ENCODE data around the gene TFE3.
"Not testable (repeated sequence)": the region's sequence is repeated elsewhere in the genome, so short reads cannot be mapped to it uniquely, and the experiment has no call there.

The TFE3 gene

GRCh38 chrX:48992341-48992740 is 50.8 kb downstream of the TFE3 start:
- Histone ChIP-seq H3K4me3 (no peak overlapping the region), H3K9ac (ENCODE audit: insufficient read length) (no peak overlapping the region), H3K9me3 (ENCODE audit: low read depth, low read length) (no peaks in the 10 kb centered on the region), H3K36me3 (ENCODE audit: insufficient read depth, low read length) (no peaks in the 10 kb centered on the region; the same call in 1 of the 2 replicates), H3K27ac (no peak overlapping the region)
- no peak for TF ChIP-seq FOXP2 (optimal IDR thresholded peaks at IDR 0.05; ENCODE audit: control extremely low read depth, extremely low read length, insufficient read depth)
- no peak for TF ChIP-seq POLR2AphosphoS5 (IDR thresholded peaks at IDR 0.05; ENCODE audit: borderline replicate concordance, low read depth, low read length)
- no peak for TF ChIP-seq EZH2 (IDR thresholded peaks at IDR 0.05)
- DNase-seq (ENCODE audit: low read depth, low spot score): no peak

- H3K9me3 ChIP-seq (ENCODE audit: low read depth, low read length): no peaks in the 10 kb centered on the region
- no peaks in the 10 kb centered on the region; the same call in 1 of the 2 replicates for H3K36me3 ChIP-seq (ENCODE audit: insufficient read depth, low read length)
Measured at GRCh38 chrX:48989483-48989882, 53.7 kb downstream of the TFE3 start.

GRCh38 chrX:48983896-48984295 is 59.3 kb downstream of the TFE3 start:
- Histone ChIP-seq H3K27ac (no peak overlapping the region), H3K4me3 (no peak overlapping the region), H3K36me3 (ENCODE audit: insufficient read depth, low read length) (peaks cover 15% of the 10 kb centered on the region; the same call in 1 of the 2 replicates), H3K9ac (ENCODE audit: insufficient read length) (no peak overlapping the region), H3K9me3 (ENCODE audit: low read depth, low read length) (no peaks in the 10 kb centered on the region)
- DNase-seq (ENCODE audit: low read depth, low spot score): no peak
- TF ChIP-seq FOXP2 (optimal IDR thresholded peaks at IDR 0.05; ENCODE audit: control extremely low read depth, extremely low read length, insufficient read depth) (no peak), POLR2AphosphoS5 (IDR thresholded peaks at IDR 0.05; ENCODE audit: borderline replicate concordance, low read depth, low read length) (no peak), EZH2 (IDR thresholded peaks at IDR 0.05) (no peak)

More at GRCh38 chrX:48989483-48989882, 53.7 kb downstream of the TFE3 start:
- Histone ChIP-seq H3K9ac (ENCODE audit: insufficient read length) (no peak overlapping the region), H3K27ac (no peak overlapping the region), H3K4me3 (no peak overlapping the region)
- TF ChIP-seq FOXP2 (optimal IDR thresholded peaks at IDR 0.05; ENCODE audit: control extremely low read depth, extremely low read length, insufficient read depth) (no peak), EZH2 (IDR thresholded peaks at IDR 0.05) (no peak)
- no peak for DNase-seq (ENCODE audit: low read depth, low spot score)

- Histone ChIP-seq H3K36me3 (ENCODE audit: insufficient read depth, low read length) (peaks cover 15% of the 10 kb centered on the region; the same call in 1 of the 2 replicates), H3K27ac (no peak overlapping the region), H3K9ac (ENCODE audit: insufficient read length) (no peak overlapping the region), H3K4me3 (no peak overlapping the region), H3K9me3 (ENCODE audit: low read depth, low read length) (no peaks in the 10 kb centered on the region)
- no peak for DNase-seq (ENCODE audit: low read depth, low spot score)
- TF ChIP-seq FOXP2 (optimal IDR thresholded peaks at IDR 0.05; ENCODE audit: control extremely low read depth, extremely low read length, insufficient read depth) (no peak), EZH2 (IDR thresholded peaks at IDR 0.05) (no peak), POLR2AphosphoS5 (IDR thresholded peaks at IDR 0.05; ENCODE audit: borderline replicate concordance, low read depth, low read length) (no peak)
Measured at GRCh38 chrX:48983081-48983480, 60.1 kb downstream of the TFE3 start.

GRCh38 chrX:48981178-48981577 is 62.0 kb downstream of the TFE3 start:
- H3K9ac ChIP-seq (ENCODE audit: insufficient read length): no peak overlapping the region
- H3K4me3 ChIP-seq: no peak overlapping the region
- no peaks in the 10 kb centered on the region for H3K9me3 ChIP-seq (ENCODE audit: low read depth, low read length)
- TF ChIP-seq POLR2AphosphoS5 (IDR thresholded peaks at IDR 0.05; ENCODE audit: borderline replicate concordance, low read depth, low read length) (no peak), EZH2 (IDR thresholded peaks at IDR 0.05) (no peak), FOXP2 (optimal IDR thresholded peaks at IDR 0.05; ENCODE audit: control extremely low read depth, extremely low read length, insufficient read depth) (no peak)
- H3K36me3 ChIP-seq (ENCODE audit: insufficient read depth, low read length): peaks cover 15% of the 10 kb centered on the region; the same call in 1 of the 2 replicates
- H3K27ac ChIP-seq: no peak overlapping the region
- no peak for DNase-seq (ENCODE audit: low read depth, low spot score)

- not testable (repeated sequence) for DNase-seq (ENCODE audit: low read depth, low spot score); H3K27ac ChIP-seq; H3K4me3 ChIP-seq; H3K9ac ChIP-seq (ENCODE audit: insufficient read length); H3K9me3 ChIP-seq (ENCODE audit: low read depth, low read length)
- peaks cover 15% of the 10 kb centered on the region; the same call in 1 of the 2 replicates for H3K36me3 ChIP-seq (ENCODE audit: insufficient read depth, low read length)
Measured at GRCh38 chrX:48980341-48980740, 62.8 kb downstream of the TFE3 start.
